HFFc6 (cell line): ENCODE results near the gene STOX1. TPM values are rescaled to one million over a fixed set of nuclear protein-coding genes. Genes with fewer than 3 reads are reported as not detected.
"Not testable (repeated sequence)": the region's sequence is repeated elsewhere in the genome, so short reads cannot be mapped to it uniquely, and the experiment has no call there.

Experiments
- DNase-seq: peaks from one replicate; pipeline ENCODE4 v3.0.0-alpha.2; 2018
- H3K27ac Mint-ChIP-seq: 2 replicates; pipeline ENCODE4 v1.8.0; 2020; ENCODE audit warnings: mild to moderate bottlenecking, mixed read lengths
- H3K27me3 Mint-ChIP-seq: 2 replicates; pipeline ENCODE4 v1.8.0; 2021; ENCODE audit warnings: mild to moderate bottlenecking, moderate library complexity, mixed read lengths; ENCODE audit not compliant: insufficient read depth
- H3K36me3 Mint-ChIP-seq: 2 replicates; pipeline ENCODE4 v1.8.0; 2021; ENCODE audit warnings: low read depth, mixed read lengths
- H3K4me1 Mint-ChIP-seq: 2 replicates; pipeline ENCODE4 v1.8.0; 2020; ENCODE audit warnings: low read depth, mixed read lengths
- H3K4me3 Mint-ChIP-seq: 2 replicates; pipeline ENCODE4 v1.8.0; 2020; ENCODE audit warnings: mild to moderate bottlenecking, moderate library complexity, mixed read lengths
- H3K9me3 Mint-ChIP-seq: 2 replicates; pipeline ENCODE4 v1.8.0; 2020; ENCODE audit warnings: mild to moderate bottlenecking, mixed read lengths
- CTCF ChIP-seq: fragments of 200-600 bp; sonication (generic); IDR thresholded peaks from 2 replicates; pipeline ENCODE4 v1.5.0; 2021; ENCODE audit warnings: antibody characterized with exemption, mild to moderate bottlenecking
- total RNA-seq, 6 experiments: library from RNA; stranded (reverse); fragmentation: NEBNext Ultra II Directional; extraction: Animal tissue kit (Norgen Biotek cat#: 25700); gene quantifications; 2 replicates in 1 of 6; 3 replicates in 5 of 6; pipeline ENCODE4 v1.2.3, GENCODE V29; 2021

Gene STOX1
- total RNA-seq, 6 experiments from 2014 or later: 0.09 TPM; not detected in 4

GRCh38 chr10:68837626-68838322, 10.4 kb downstream of the STOX1 start:
- H3K27ac Mint-ChIP-seq: no peak overlapping the region
- no peak for TF ChIP-seq CTCF
- no peaks in the 10 kb centered on the region; the same call in 1 of the 2 replicates for H3K9me3 Mint-ChIP-seq
- no peak for DNase-seq
- peaks cover 41% of the 10 kb centered on the region for H3K27me3 Mint-ChIP-seq
- no peaks in the 10 kb centered on the region for H3K4me1 Mint-ChIP-seq
- no peaks in the 10 kb centered on the region for H3K36me3 Mint-ChIP-seq
- no peak overlapping the region for H3K4me3 Mint-ChIP-seq

- DNase-seq, H3K9me3 Mint-ChIP-seq, H3K27ac Mint-ChIP-seq: not testable (repeated sequence)
Observed at GRCh38 chr10:68840650-68841049, 13.3 kb downstream of the STOX1 start.

GRCh38 chr10:68848281-68848680, 20.9 kb downstream of the STOX1 start:
- Mint-ChIP-seq H3K27ac (no peak overlapping the region), H3K4me3 (no peak overlapping the region), H3K9me3 (no peaks in the 10 kb centered on the region), H3K4me1 (no peaks in the 10 kb centered on the region), H3K27me3 (peaks cover 12% of the 10 kb centered on the region), H3K36me3 (no peaks in the 10 kb centered on the region)
- TF ChIP-seq CTCF: no peak
- DNase-seq: no peak

More at GRCh38 chr10:68840650-68841049, 13.3 kb downstream of the STOX1 start:
- H3K4me1 Mint-ChIP-seq, H3K4me3 Mint-ChIP-seq, H3K36me3 Mint-ChIP-seq: not testable (repeated sequence)
- peaks cover 19% of the 10 kb centered on the region for H3K27me3 Mint-ChIP-seq

GRCh38 chr10:68848806-68849205, 21.5 kb downstream of the STOX1 start:
- Mint-ChIP-seq H3K27ac (no peak overlapping the region), H3K27me3 (peaks cover 12% of the 10 kb centered on the region), H3K9me3 (no peaks in the 10 kb centered on the region), H3K36me3 (no peaks in the 10 kb centered on the region), H3K4me1 (no peaks in the 10 kb centered on the region), H3K4me3 (no peak overlapping the region)
- DNase-seq: no peak
- TF ChIP-seq CTCF: no peak

GRCh38 chr10:68856352-68856751, 29.0 kb downstream of the STOX1 start:
- H3K9me3 Mint-ChIP-seq: peaks cover 18% of the 10 kb centered on the region
- H3K4me1 Mint-ChIP-seq: no peaks in the 10 kb centered on the region
- H3K4me3 Mint-ChIP-seq: no peak overlapping the region
- DNase-seq: no peak
- H3K27ac Mint-ChIP-seq: no peak overlapping the region
- peaks cover 28% of the 10 kb centered on the region for H3K27me3 Mint-ChIP-seq
- no peak for TF ChIP-seq CTCF
- H3K36me3 Mint-ChIP-seq: peaks cover 15% of the 10 kb centered on the region; the same call in 1 of the 2 replicates

- Mint-ChIP-seq H3K4me3 (no peak overlapping the region), H3K4me1 (no peaks in the 10 kb centered on the region), H3K27ac (no peak overlapping the region), H3K36me3 (peaks cover 21% of the 10 kb centered on the region; the same call in 1 of the 2 replicates), H3K9me3 (peaks cover 24% of the 10 kb centered on the region), H3K27me3 (peaks cover 28% of the 10 kb centered on the region)
- no peak for DNase-seq
- TF ChIP-seq CTCF: no peak
Observed at GRCh38 chr10:68857005-68857404, 29.7 kb downstream of the STOX1 start.
